ENCODE measurements around the gene GMEB2. TPM values are rescaled to one million over a fixed set of nuclear protein-coding genes. Genes with fewer than 3 reads are reported as not detected.

GMEB2 gene
- total RNA-seq, 2 donors from 2014 or later, result 18.4 to 27.9 TPM

DNA sequence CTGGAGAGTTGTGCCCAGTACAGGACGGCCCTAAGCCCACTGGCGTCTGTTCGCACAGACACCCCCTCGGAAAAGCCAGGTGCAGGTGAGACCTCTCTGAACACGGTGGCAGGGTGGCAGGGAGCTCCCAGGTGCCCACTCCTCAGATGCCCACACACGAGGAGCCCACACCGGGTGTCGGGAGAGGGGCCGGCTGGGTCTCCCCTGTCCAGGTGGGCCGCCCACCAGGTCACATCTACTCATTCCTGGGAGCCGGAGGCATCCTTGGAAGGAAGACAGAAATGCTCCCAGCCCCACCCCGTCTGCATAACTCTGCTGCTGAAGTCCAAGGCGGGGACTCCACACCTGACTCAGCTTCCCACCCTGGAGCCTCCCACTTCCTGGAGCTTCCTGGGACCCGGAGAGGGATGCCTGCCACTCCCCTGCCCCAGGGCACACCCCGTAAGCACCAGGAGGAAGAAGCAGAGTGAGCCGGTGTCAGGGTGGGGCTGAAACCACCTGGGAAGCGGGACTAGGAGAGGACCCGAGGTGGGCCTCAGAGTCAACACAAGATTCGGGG, 81.9 kb downstream of the GMEB2 start:
- TF ChIP-seq POLR2A (IDR thresholded peaks at IDR 0.05) (no peak), POLR2AphosphoS5 (IDR thresholded peaks at IDR 0.05) (no peak)
- TF ChIP-seq, protein P1, sequence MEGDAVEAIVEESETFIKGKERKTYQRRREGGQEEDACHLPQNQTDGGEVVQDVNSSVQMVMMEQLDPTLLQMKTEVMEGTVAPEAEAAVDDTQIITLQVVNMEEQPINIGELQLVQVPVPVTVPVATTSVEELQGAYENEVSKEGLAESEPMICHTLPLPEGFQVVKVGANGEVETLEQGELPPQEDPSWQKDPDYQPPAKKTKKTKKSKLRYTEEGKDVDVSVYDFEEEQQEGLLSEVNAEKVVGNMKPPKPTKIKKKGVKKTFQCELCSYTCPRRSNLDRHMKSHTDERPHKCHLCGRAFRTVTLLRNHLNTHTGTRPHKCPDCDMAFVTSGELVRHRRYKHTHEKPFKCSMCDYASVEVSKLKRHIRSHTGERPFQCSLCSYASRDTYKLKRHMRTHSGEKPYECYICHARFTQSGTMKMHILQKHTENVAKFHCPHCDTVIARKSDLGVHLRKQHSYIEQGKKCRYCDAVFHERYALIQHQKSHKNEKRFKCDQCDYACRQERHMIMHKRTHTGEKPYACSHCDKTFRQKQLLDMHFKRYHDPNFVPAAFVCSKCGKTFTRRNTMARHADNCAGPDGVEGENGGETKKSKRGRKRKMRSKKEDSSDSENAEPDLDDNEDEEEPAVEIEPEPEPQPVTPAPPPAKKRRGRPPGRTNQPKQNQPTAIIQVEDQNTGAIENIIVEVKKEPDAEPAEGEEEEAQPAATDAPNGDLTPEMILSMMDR (IDR thresholded peaks at IDR 0.05), result no peak
- no peaks in the 10 kb centered on the region for H3K4me1 ChIP-seq (replicated peaks)
- DNase-seq (ENCODE audit: low spot score), result no peak
- intact Hi-C loops (cut with DNase I), result no loop called here
- H3K4me3 ChIP-seq, result no peak overlapping the region
- H3K9me3 ChIP-seq, result no peaks in the 10 kb centered on the region
- H3K36me3 ChIP-seq, result no peaks in the 10 kb centered on the region
- no peaks in the 10 kb centered on the region for H3K27me3 ChIP-seq (replicated peaks; ENCODE audit: insufficient read depth)
- H3K27ac ChIP-seq, result no peak overlapping the region
- 54% methylated on average over 19 of the region's 19 CpGs for WGBS

DNA sequence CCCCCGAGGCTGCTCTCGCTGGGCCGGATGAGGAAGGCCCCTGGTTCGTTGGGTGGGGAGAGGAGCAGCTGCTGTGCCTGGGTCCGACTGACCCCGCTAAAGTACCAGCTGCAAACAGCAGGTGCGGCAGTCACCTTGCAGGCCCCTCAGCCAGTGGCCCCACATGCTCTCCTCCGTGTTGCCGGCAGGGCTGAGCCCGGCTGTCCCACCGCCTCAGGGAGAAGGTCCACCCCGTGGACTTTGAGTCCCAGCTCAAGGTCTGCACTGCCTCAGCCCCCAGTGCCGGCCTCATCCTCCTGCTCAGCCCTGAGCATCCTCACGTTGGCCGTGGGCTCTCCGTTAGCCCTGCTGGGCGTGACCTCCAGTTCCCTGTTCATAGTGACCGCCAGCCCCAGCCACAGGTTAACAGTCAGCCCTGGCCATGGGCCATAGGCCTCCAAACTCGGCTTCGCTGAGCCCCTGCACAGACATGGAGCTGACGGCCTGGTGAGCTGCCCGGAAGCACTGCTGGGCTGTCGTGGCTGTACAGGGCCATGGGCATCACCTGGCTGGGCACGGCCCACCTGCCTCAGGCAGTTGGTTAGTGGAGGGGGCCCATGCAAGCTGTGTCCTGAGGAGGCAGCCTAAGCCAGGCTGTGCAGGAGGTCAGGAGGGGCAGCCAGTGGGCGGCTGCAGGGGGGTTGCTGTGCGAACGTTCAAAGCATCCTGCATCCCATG, 82.5 kb downstream of the GMEB2 start:
- no peak overlapping the region for H3K4me3 ChIP-seq
- TF ChIP-seq POLR2AphosphoS5 (IDR thresholded peaks at IDR 0.05) (no peak), POLR2A (IDR thresholded peaks at IDR 0.05) (no peak)
- TF ChIP-seq, protein P1 (IDR thresholded peaks at IDR 0.05), result no peak
- WGBS, result 74% methylated on average over 26 of the region's 27 CpGs
- no peak overlapping the region for H3K27ac ChIP-seq
- H3K27me3 ChIP-seq (replicated peaks; ENCODE audit: insufficient read depth), result no peaks in the 10 kb centered on the region
- no peaks in the 10 kb centered on the region for H3K4me1 ChIP-seq (replicated peaks)
- H3K36me3 ChIP-seq, result no peaks in the 10 kb centered on the region
- DNase-seq (ENCODE audit: low spot score), result no peak
- H3K9me3 ChIP-seq, result no peaks in the 10 kb centered on the region
- intact Hi-C loops (cut with DNase I), result no loop called here

DNA sequence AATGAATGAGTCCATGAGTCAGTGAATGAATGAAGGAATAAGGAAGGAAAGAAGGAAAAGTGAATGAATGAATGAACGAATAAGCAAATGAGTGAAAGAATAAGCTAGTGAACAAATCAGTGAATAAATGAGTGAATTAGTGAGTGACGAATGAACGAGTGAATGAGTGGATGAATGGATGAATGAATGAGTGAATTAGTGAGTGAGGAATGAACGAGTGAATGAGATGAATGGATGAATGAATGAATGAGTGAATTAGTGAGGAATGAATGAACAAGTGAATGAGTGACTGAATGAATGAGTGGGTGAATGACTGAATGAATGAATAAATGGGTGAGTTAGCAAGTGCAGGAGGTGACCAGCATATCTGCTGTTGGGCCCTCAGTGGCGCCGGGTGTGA, 83.2 kb downstream of the GMEB2 start:
- no peak for DNase-seq (ENCODE audit: low spot score)
- Histone ChIP-seq H3K9me3 (no peaks in the 10 kb centered on the region), H3K27me3 (replicated peaks; ENCODE audit: insufficient read depth) (no peaks in the 10 kb centered on the region), H3K36me3 (no peaks in the 10 kb centered on the region), H3K27ac (no peak overlapping the region), H3K4me1 (replicated peaks) (no peaks in the 10 kb centered on the region), H3K4me3 (no peak overlapping the region)
- intact Hi-C loops (cut with DNase I), result no loop called here
- TF ChIP-seq POLR2A (IDR thresholded peaks at IDR 0.05) (no peak), POLR2AphosphoS5 (IDR thresholded peaks at IDR 0.05) (no peak)
- TF ChIP-seq, protein P1 (IDR thresholded peaks at IDR 0.05), result no peak
- 92% methylated on average over 6 of the region's 6 CpGs for WGBS

DNA sequence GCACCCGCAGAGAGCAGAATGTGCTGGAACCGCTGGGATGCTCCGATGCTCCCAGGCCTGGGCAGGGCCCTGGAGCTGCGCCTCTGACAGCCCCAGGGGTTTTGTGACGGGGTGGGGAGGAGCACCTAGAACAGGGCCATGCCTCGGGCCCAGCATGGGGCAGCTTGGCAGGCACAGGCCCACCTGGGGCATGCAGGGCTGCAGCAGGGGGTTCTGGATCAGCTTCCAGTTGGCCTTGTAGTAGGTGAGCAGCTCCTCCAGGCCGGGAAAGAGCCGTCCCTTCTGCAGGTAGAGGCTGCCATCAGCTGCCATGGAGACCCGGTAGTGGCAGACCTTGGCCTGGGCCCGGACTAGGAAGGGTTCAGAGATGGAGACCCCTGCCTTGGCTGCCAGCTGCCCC, 83.8 kb downstream of the GMEB2 start:
- 89% methylated on average over 9 of the region's 10 CpGs for WGBS
- intact Hi-C loops (cut with DNase I), result no loop called here
- DNase-seq (ENCODE audit: low spot score), result no peak
- H3K27ac ChIP-seq, result no peak overlapping the region
- no peaks in the 10 kb centered on the region for H3K36me3 ChIP-seq
- TF ChIP-seq POLR2A (IDR thresholded peaks at IDR 0.05) (no peak), POLR2AphosphoS5 (IDR thresholded peaks at IDR 0.05) (no peak)
- TF ChIP-seq, protein P1 (IDR thresholded peaks at IDR 0.05), result no peak
- H3K27me3 ChIP-seq (replicated peaks; ENCODE audit: insufficient read depth), result no peaks in the 10 kb centered on the region
- H3K4me1 ChIP-seq (replicated peaks), result no peaks in the 10 kb centered on the region
- no peak overlapping the region for H3K4me3 ChIP-seq
- no peaks in the 10 kb centered on the region for H3K9me3 ChIP-seq

DNA sequence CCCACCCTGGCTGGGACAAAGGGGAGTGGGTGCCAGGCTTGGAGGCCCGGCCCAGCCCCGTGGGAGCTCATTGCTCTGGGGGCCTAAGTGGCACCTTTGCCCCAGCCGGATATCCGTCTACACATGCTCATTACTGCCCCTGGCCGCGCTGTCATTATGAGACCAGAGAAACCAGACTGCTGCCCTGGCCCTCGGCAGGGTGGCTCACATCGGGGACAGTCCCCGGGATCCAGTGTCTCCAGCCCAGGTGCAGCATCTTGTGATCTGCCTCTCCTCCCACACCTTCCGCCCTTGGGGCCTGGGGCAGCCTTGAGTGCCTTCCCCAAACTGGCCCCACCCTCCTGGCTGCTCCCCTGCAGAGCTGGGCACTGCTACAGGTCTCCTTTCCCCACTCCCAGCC, 84.2 kb downstream of the GMEB2 start:
- TF ChIP-seq, protein P1 (IDR thresholded peaks at IDR 0.05), result no peak
- TF ChIP-seq POLR2A (IDR thresholded peaks at IDR 0.05), result no peak
- TF ChIP-seq POLR2AphosphoS5 (IDR thresholded peaks at IDR 0.05), result no peak
- no peaks in the 10 kb centered on the region for H3K4me1 ChIP-seq (replicated peaks)
- 79% methylated on average over 10 of the region's 10 CpGs for WGBS
- H3K27ac ChIP-seq, result peak overlapping the region in 1 of 2 donors; percentile 72
- intact Hi-C loops (cut with DNase I), result no loop called here
- H3K4me3 ChIP-seq, result no peak overlapping the region
- H3K9me3 ChIP-seq, result no peaks in the 10 kb centered on the region
- H3K36me3 ChIP-seq, result no peaks in the 10 kb centered on the region
- no peaks in the 10 kb centered on the region for H3K27me3 ChIP-seq (replicated peaks; ENCODE audit: insufficient read depth)
- no peak for DNase-seq (ENCODE audit: low spot score)
